GM12878 (cell line): Measurements from ENCODE around the gene WWOX. TPM values are rescaled to one million over a fixed set of nuclear protein-coding genes. Genes with fewer than 3 reads are reported as not detected.

Experiments
- ATAC-seq: fragments of 200-7000 bp; cut with Tn5 transposase; 3 replicates; pipeline ENCODE4 v1.9.1; 2020; ENCODE audit warnings: mild to moderate bottlenecking, moderate library complexity
- BruUV-seq: library from RNA; stranded (reverse); fragments of 400-500 nt; replicated peaks from 2 replicates; lab custom pipeline; 2021; lab: Mats Ljungman, UMichigan
- CTCF ChIA-PET: fragments of 300-600 bp; sonication (Branson Sonifier 250); formaldehyde crosslinking; extraction: SDS; loops from one replicate; lab custom pipeline; 2021; ENCODE audit warnings: inconsistent platforms; lab: Yijun Ruan, JAX
- POLR2A ChIA-PET: fragments of 350-600 bp; formaldehyde crosslinking; extraction: SDS; loops from one replicate; lab custom pipeline; 2021; ENCODE audit warnings: inconsistent platforms; lab: Charles Lee
- RAD21 ChIA-PET: fragments of 300-600 bp; sonication (Branson Sonifier 250); formaldehyde crosslinking; loops from one replicate; lab custom pipeline; 2023; ENCODE audit warnings: antibody characterized with exemption; ENCODE audit not compliant: unreplicated experiment; lab: Charles Lee
- SMC1A ChIA-PET: fragments of 300-600 bp; sonication (Branson Sonifier 250); formaldehyde crosslinking; loops from one replicate; lab custom pipeline; 2023; ENCODE audit not compliant: unreplicated experiment, uncharacterized antibody; lab: Charles Lee
- DNase-seq: peaks from one replicate; pipeline ENCODE4 v3.0.0-alpha.2; 2011; ENCODE audit warnings: low read depth, low spot score
- FAIRE-seq: peaks from 3 replicates; lab custom pipeline; 2011; peaks lifted over from hg19 to GRCh38; lab: Jason Lieb, UNC
- H2AFZ ChIP-seq: 2 replicates; pipeline ENCODE4 v1.6.0; 2011; ENCODE audit warnings: low read depth, low read length, control low read depth; ENCODE audit not compliant: control insufficient read depth
- H3K27ac ChIP-seq: 2 replicates; pipeline ENCODE4 v1.5.1; 2011; ENCODE audit warnings: control low read depth; ENCODE audit not compliant: control insufficient read depth, insufficient read depth
- H3K27me3 ChIP-seq, 2 experiments: replicated peaks in 1 of 2; 2 replicates each; pipeline versions ENCODE4 v1.6.0 to v1.6.1; 2011; ENCODE audit warnings: low read length in 1 of 2; ENCODE audit not compliant: control insufficient read depth in 2 of 2, insufficient read depth in 2 of 2
- H3K36me3 ChIP-seq, 2 experiments: 2 replicates each; pipeline ENCODE4 v1.5.1; 2011; ENCODE audit warnings: low read length in 1 of 2; ENCODE audit not compliant: control insufficient read depth in 2 of 2, insufficient read depth in 2 of 2
- H3K4me1 ChIP-seq: 2 replicates; pipeline ENCODE4 v1.6.1; 2011; ENCODE audit warnings: mild to moderate bottlenecking, low read length, moderate library complexity, mixed read lengths; ENCODE audit not compliant: control insufficient read depth, insufficient read depth
- H3K4me2 ChIP-seq: 2 replicates; pipeline ENCODE4 v1.6.0; 2011; ENCODE audit warnings: control low read depth; ENCODE audit not compliant: control insufficient read depth, insufficient read depth
- H3K4me3 ChIP-seq: fragments of 200-600 bp; sonication (generic); 2 replicates; pipeline ENCODE4 v1.5.1; 2016
- H3K79me2 ChIP-seq: 2 replicates; pipeline ENCODE4 v1.6.0; 2011; ENCODE audit warnings: low read length; ENCODE audit not compliant: control insufficient read depth, insufficient read depth
- H3K9ac ChIP-seq: 2 replicates; pipeline ENCODE4 v1.8.0; 2011; ENCODE audit warnings: low read length, control low read depth, mixed read lengths; ENCODE audit not compliant: control insufficient read depth, insufficient read depth
- H3K9me3 ChIP-seq: replicated peaks from 3 replicates; pipeline ENCODE4 v1.5.1; 2011; ENCODE audit warnings: mild to moderate bottlenecking, low read length; ENCODE audit not compliant: control insufficient read depth, insufficient read depth
- H4K20me1 ChIP-seq: 2 replicates; pipeline ENCODE4 v1.6.0; 2011; ENCODE audit not compliant: control insufficient read depth, insufficient read depth
- CBX5 ChIP-seq: sonication (generic); IDR thresholded peaks from 2 replicates; pipeline ENCODE4 v1.6.1; 2016; ENCODE audit warnings: low read depth, moderate library complexity, mild to moderate bottlenecking, inconsistent platforms
- CEBPB ChIP-seq, 2 experiments: fragments of 150-350 bp in 1 of 2; IDR thresholded peaks; 2 replicates each; pipeline ENCODE4 v1.6.1; 2012 to 2014; ENCODE audit warnings: low read depth in 2 of 2, low read length in 2 of 2, borderline replicate concordance in 1 of 2, inconsistent platforms in 1 of 2
- CHD4 ChIP-seq: fragments of 200-600 bp; sonication (generic); IDR thresholded peaks from 2 replicates; pipeline ENCODE4 v1.6.1; 2016; ENCODE audit warnings: mild to moderate bottlenecking
- CREB1 ChIP-seq: IDR thresholded peaks from 2 replicates; pipeline ENCODE4 v1.6.1; 2012; ENCODE audit warnings: low read depth, mild to moderate bottlenecking, inconsistent platforms
- E2F4 ChIP-seq: IDR thresholded peaks from 2 replicates; pipeline ENCODE4 v1.6.1; 2012; ENCODE audit warnings: low read depth, low read length, improper control_type of control experiment
- GABPA ChIP-seq: IDR thresholded peaks from 2 replicates; pipeline ENCODE4 v1.6.1; 2014; ENCODE audit warnings: antibody characterized with exemption, low read depth, mild to moderate bottlenecking, inconsistent platforms
- HDAC2 ChIP-seq: fragments of 200-600 bp; sonication (generic); IDR thresholded peaks from 2 replicates; pipeline ENCODE4 v1.6.1; 2017
- HDAC6 ChIP-seq: fragments of 200-600 bp; sonication (generic); IDR thresholded peaks from one replicate; pipeline ENCODE4 v1.8.0; 2017; ENCODE audit warnings: antibody characterized with exemption; ENCODE audit not compliant: unreplicated experiment
- IRF4 ChIP-seq: IDR thresholded peaks from 2 replicates; pipeline ENCODE4 v1.6.1; 2011; ENCODE audit warnings: low read depth, low read length
- KAT2A ChIP-seq: conservative IDR thresholded peaks from 2 replicates; pipeline ENCODE4 v1.6.1; 2011; ENCODE audit warnings: low read depth, low read length; ENCODE audit not compliant: control insufficient read depth
- SMAD1 ChIP-seq: fragments of 450-650 bp; IDR thresholded peaks from 2 replicates; pipeline ENCODE4 v1.6.1; 2018; ENCODE audit warnings: mild to moderate bottlenecking, low read depth; ENCODE audit not compliant: partially characterized antibody
- TCF7 ChIP-seq: IDR thresholded peaks from 2 replicates; pipeline ENCODE4 v1.6.1; 2014; ENCODE audit warnings: antibody characterized with exemption, borderline replicate concordance
- YY1 ChIP-seq: IDR thresholded peaks from 2 replicates; pipeline ENCODE4 v1.6.1; 2011; ENCODE audit warnings: low read depth, mild to moderate bottlenecking, low read length
- ZNF207 ChIP-seq: fragments of 450-650 bp; IDR thresholded peaks from 2 replicates; pipeline ENCODE4 v1.6.1; 2014; ENCODE audit warnings: antibody characterized with exemption, mild to moderate bottlenecking, borderline replicate concordance
- WGBS: methylation state at CpG from one replicate; pipeline ENCODE4 v1.1.6; 2016; ENCODE audit warnings: low lambda C conversion rate; ENCODE audit not compliant: insufficient replicate concordance, insufficient coverage; ENCODE audit errors: missing lambda C conversion rate; 5-methylcytosine and 5-hydroxymethylcytosine counted together
- in situ Hi-C: fragments of 300-500 bp; cut with MboI; formaldehyde crosslinking; loops from 9 replicates; pipeline ENCODE4 v1.14.3; 2018; ENCODE audit warnings: mixed read lengths
- intact Hi-C: fragments of 100-400 bp; cut with micrococcal nuclease; formaldehyde crosslinking; loops from one replicate; pipeline ENCODE4 v1.14.2; 2022; ENCODE audit not compliant: unreplicated experiment
- polyA plus RNA-seq, 11 experiments: library from polyadenylated mRNA; depleted of rRNA in 4 of 11; unstranded in 6 of 11; stranded (reverse) in 5 of 11; fragments of >200 nt; fragmentation: Nextera tagmentation in 4 of 11; fragmentation: Illumina TruSeq in 1 of 11; extraction: Ambion mirVana in 4 of 11; extraction: Trizol in 1 of 11; gene quantifications; 1 replicate in 1 of 11; 2 replicates in 10 of 11; pipeline versions ENCODE4 v1.2.1 to v1.2.3, GENCODE V29; 2011 to 2016; ENCODE audit warnings: inconsistent platforms in 2 of 11, missing spikeins in 2 of 11, low read depth in 1 of 11
- total RNA-seq, 4 experiments: library from RNA; depleted of rRNA in 3 of 4; stranded (reverse); fragments of >200 nt in 3 of 4; fragmentation: Illumina TruSeq in 1 of 4; extraction: Trizol in 1 of 4; gene quantifications; 2 replicates each; pipeline versions ENCODE4 v1.2.1 to v1.2.3, GENCODE V29; 2013 to 2021
- TF ChIP-seq, protein P1 (sequence below): fragments of 450-650 bp; IDR thresholded peaks from 2 replicates; pipeline ENCODE4 v1.6.1; 2016; ENCODE audit warnings: mild to moderate bottlenecking, moderate library complexity, borderline replicate concordance
- TF ChIP-seq, protein P2 (sequence below): fragments of 450-650 bp; IDR thresholded peaks from 2 replicates; pipeline ENCODE4 v1.6.1; 2017; ENCODE audit warnings: mild to moderate bottlenecking
- TF ChIP-seq, protein P3 (sequence below): IDR thresholded peaks from 2 replicates; pipeline ENCODE4 v1.6.1; 2011; ENCODE audit warnings: low read depth, mild to moderate bottlenecking, low read length, moderate library complexity, borderline replicate concordance; ENCODE audit errors: extremely low read depth

The WWOX gene
- total and polyA plus RNA-seq, 10 of the 15 experiments (the other 5 are each of a cell fraction or from before 2014, with no cell fraction given), result 2.8 to 24.4 (median 17.8) TPM

GRCh38 chr16:79104567-79104966, 1005.1 kb downstream of the WWOX start:
- CTCF ChIA-PET, result no interaction called here
- H4K20me1 ChIP-seq, result no peaks in the 10 kb centered on the region
- no peak overlapping the region for H2AFZ ChIP-seq
- SMC1A ChIA-PET, result no interaction called here
- POLR2A ChIA-PET, result no interaction called here
- FAIRE-seq, result no peak
- H3K9me3 ChIP-seq, result no peaks in the 10 kb centered on the region
- H3K4me2 ChIP-seq, result no peak overlapping the region
- ATAC-seq, result no peak
- no peaks in the 10 kb centered on the region for H3K4me1 ChIP-seq
- in situ Hi-C loops, result no loop called here
- WGBS, result 33% methylated on average over 10 of the region's 10 CpGs
- DNase-seq, result no peak
- H3K79me2 ChIP-seq, result no peaks in the 10 kb centered on the region
- H3K4me3 ChIP-seq, result no peak overlapping the region
- no TSS peak for BruUV-seq
- H3K9ac ChIP-seq, result no peak overlapping the region
- H3K27me3 ChIP-seq, result no peaks in the 10 kb centered on the region; a peak in 2 of 4 replicates
- TF ChIP-seq CBX5 (no peak), CHD4 (no peak), ZNF207 (no peak), IRF4 (no peak), HDAC2 (no peak), KAT2A (no peak), GABPA (no peak), TCF7 (no peak), YY1 (no peak), SMAD1 (no peak), E2F4 (no peak), HDAC6 (no peak), CEBPB (IDR thresholded peaks at IDR 0.05; ENCODE audit: borderline replicate concordance in 1 of 2, low read depth in 2 of 2, low read length in 2 of 2) (no peak), CREB1 (no peak)
- TF ChIP-seq, protein P1, sequence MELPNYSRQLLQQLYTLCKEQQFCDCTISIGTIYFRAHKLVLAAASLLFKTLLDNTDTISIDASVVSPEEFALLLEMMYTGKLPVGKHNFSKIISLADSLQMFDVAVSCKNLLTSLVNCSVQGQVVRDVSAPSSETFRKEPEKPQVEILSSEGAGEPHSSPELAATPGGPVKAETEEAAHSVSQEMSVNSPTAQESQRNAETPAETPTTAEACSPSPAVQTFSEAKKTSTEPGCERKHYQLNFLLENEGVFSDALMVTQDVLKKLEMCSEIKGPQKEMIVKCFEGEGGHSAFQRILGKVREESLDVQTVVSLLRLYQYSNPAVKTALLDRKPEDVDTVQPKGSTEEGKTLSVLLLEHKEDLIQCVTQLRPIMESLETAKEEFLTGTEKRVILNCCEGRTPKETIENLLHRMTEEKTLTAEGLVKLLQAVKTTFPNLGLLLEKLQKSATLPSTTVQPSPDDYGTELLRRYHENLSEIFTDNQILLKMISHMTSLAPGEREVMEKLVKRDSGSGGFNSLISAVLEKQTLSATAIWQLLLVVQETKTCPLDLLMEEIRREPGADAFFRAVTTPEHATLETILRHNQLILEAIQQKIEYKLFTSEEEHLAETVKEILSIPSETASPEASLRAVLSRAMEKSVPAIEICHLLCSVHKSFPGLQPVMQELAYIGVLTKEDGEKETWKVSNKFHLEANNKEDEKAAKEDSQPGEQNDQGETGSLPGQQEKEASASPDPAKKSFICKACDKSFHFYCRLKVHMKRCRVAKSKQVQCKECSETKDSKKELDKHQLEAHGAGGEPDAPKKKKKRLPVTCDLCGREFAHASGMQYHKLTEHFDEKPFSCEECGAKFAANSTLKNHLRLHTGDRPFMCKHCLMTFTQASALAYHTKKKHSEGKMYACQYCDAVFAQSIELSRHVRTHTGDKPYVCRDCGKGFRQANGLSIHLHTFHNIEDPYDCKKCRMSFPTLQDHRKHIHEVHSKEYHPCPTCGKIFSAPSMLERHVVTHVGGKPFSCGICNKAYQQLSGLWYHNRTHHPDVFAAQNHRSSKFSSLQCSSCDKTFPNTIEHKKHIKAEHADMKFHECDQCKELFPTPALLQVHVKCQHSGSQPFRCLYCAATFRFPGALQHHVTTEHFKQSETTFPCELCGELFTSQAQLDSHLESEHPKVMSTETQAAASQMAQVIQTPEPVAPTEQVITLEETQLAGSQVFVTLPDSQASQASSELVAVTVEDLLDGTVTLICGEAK, result no peak
- TF ChIP-seq, protein P2, sequence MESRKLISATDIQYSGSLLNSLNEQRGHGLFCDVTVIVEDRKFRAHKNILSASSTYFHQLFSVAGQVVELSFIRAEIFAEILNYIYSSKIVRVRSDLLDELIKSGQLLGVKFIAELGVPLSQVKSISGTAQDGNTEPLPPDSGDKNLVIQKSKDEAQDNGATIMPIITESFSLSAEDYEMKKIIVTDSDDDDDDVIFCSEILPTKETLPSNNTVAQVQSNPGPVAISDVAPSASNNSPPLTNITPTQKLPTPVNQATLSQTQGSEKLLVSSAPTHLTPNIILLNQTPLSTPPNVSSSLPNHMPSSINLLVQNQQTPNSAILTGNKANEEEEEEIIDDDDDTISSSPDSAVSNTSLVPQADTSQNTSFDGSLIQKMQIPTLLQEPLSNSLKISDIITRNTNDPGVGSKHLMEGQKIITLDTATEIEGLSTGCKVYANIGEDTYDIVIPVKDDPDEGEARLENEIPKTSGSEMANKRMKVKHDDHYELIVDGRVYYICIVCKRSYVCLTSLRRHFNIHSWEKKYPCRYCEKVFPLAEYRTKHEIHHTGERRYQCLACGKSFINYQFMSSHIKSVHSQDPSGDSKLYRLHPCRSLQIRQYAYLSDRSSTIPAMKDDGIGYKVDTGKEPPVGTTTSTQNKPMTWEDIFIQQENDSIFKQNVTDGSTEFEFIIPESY, result no peak
- TF ChIP-seq, protein P3, sequence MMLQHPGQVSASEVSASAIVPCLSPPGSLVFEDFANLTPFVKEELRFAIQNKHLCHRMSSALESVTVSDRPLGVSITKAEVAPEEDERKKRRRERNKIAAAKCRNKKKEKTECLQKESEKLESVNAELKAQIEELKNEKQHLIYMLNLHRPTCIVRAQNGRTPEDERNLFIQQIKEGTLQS, result no peak
- RAD21 ChIA-PET, result no interaction called here
- no peak overlapping the region for H3K27ac ChIP-seq
- intact Hi-C loops, result no loop called here
- no peaks in the 10 kb centered on the region for H3K36me3 ChIP-seq
